CD4-positive, alpha-beta T cell treated with Interleukin-17A for 1 hour (primary cell): ENCODE data around the gene RAPGEFL1.
"Not testable (repeated sequence)": the region's sequence is repeated elsewhere in the genome, so short reads cannot be mapped to it uniquely, and the experiment has no call there.

ENCODE experiments used
- DNase-seq: peaks from one replicate; pipeline ENCODE4 v3.0.0-alpha.2; 2020

Gene RAPGEFL1

GRCh38 chr17:40177275-40177874 is at the start of gene RAPGEFL1:
Gene RAPGEFL1 (plus strand): TSS chr17:40177470. CDS start chr17:40177862, 392 bp downstream.
- peak; percentile 89 for DNase-seq

GRCh38 chr17:40129498-40129897 is 47.8 kb upstream of the RAPGEFL1 start:
- no peak for DNase-seq

- DNase-seq = no peak
Measured at GRCh38 chr17:40130352-40131042, 46.8 kb upstream of the RAPGEFL1 start.

GRCh38 chr17:40134184-40134583 is 43.1 kb upstream of the RAPGEFL1 start:
- no peak for DNase-seq

- DNase-seq = no peak
Measured at GRCh38 chr17:40135817-40136216, 41.5 kb upstream of the RAPGEFL1 start.

GRCh38 chr17:40139566-40140058 is 37.7 kb upstream of the RAPGEFL1 start:
- DNase-seq = no peak

- DNase-seq = not testable (repeated sequence)
Measured at GRCh38 chr17:40143166-40143565, 34.1 kb upstream of the RAPGEFL1 start.

GRCh38 chr17:40145476-40145875 is 31.8 kb upstream of the RAPGEFL1 start:
- DNase-seq = no peak

- no peak for DNase-seq
Measured at GRCh38 chr17:40148527-40148926, 28.7 kb upstream of the RAPGEFL1 start.

- no peak for DNase-seq
Measured at GRCh38 chr17:40150276-40150675, 27.0 kb upstream of the RAPGEFL1 start.

GRCh38 chr17:40151414-40151963 is 25.8 kb upstream of the RAPGEFL1 start:
- no peak for DNase-seq

- no peak for DNase-seq
Measured at GRCh38 chr17:40153603-40154236, 23.6 kb upstream of the RAPGEFL1 start.

- no peak for DNase-seq
Measured at GRCh38 chr17:40157973-40158372, 19.3 kb upstream of the RAPGEFL1 start.

GRCh38 chr17:40158438-40159013 is 18.7 kb upstream of the RAPGEFL1 start:
- no peak for DNase-seq

GRCh38 chr17:40159456-40159855 is 17.8 kb upstream of the RAPGEFL1 start:
- DNase-seq = no peak

- no peak for DNase-seq
Measured at GRCh38 chr17:40167685-40168261, 9.5 kb upstream of the RAPGEFL1 start.

GRCh38 chr17:40168262-40168832 is 8.9 kb upstream of the RAPGEFL1 start:
- peak; percentile 75 for DNase-seq

GRCh38 chr17:40170325-40170724 is 6.9 kb upstream of the RAPGEFL1 start:
- no peak for DNase-seq

GRCh38 chr17:40171750-40172149 is 5.5 kb upstream of the RAPGEFL1 start:
- DNase-seq = no peak

GRCh38 chr17:40173091-40173777 is 4.0 kb upstream of the RAPGEFL1 start:
- no peak for DNase-seq

GRCh38 chr17:40173778-40174135 is 3.5 kb upstream of the RAPGEFL1 start:
- no peak for DNase-seq

- no peak for DNase-seq
Measured at GRCh38 chr17:40174514-40174913, 2.8 kb upstream of the RAPGEFL1 start.
